GM21786 (cell line): ENCODE results near the gene DDX54.
"Not testable (repeated sequence)": the region's sequence is repeated elsewhere in the genome, so short reads cannot be mapped to it uniquely, and the experiment has no call there.

Experiments
- ATAC-seq: cut with Tn5 transposase; IDR thresholded peaks from one replicate; pipeline ENCODE4 v1.9.1; 2021; ENCODE audit not compliant: unreplicated experiment

Gene DDX54

GRCh38 chr12:113145720-113146551 is 39.3 kb downstream of the DDX54 start:
- no peak for ATAC-seq

GRCh38 chr12:113144806-113145205 is 40.5 kb downstream of the DDX54 start:
- ATAC-seq = no peak

GRCh38 chr12:113143959-113144358 is 41.3 kb downstream of the DDX54 start:
- ATAC-seq = no peak

- ATAC-seq = no peak
These were observed 42.4 kb downstream of the DDX54 start for GRCh38 chr12:113142886-113143332.

- ATAC-seq = no peak
These were observed 42.9 kb downstream of the DDX54 start for GRCh38 chr12:113142173-113142885.

- not testable (repeated sequence) for ATAC-seq
These were observed 43.6 kb downstream of the DDX54 start for GRCh38 chr12:113141716-113142115.

GRCh38 chr12:113140706-113141105 is 44.6 kb downstream of the DDX54 start:
- no peak for ATAC-seq

- ATAC-seq = no peak
These were observed 46.5 kb downstream of the DDX54 start for GRCh38 chr12:113138826-113139225.

- no peak for ATAC-seq
These were observed 47.2 kb downstream of the DDX54 start for GRCh38 chr12:113137861-113138783.

GRCh38 chr12:113136990-113137511 is 48.2 kb downstream of the DDX54 start:
- ATAC-seq = no peak

GRCh38 chr12:113136128-113136989 is 48.9 kb downstream of the DDX54 start:
- no peak for ATAC-seq

GRCh38 chr12:113135178-113136127 is 49.8 kb downstream of the DDX54 start, which contains the start of gene RASAL1:
TSS of gene RASAL1 (minus strand) at chr12:113135761. CDS start at chr12:113135462, 299 bp downstream.
- ATAC-seq = no peak

- no peak for ATAC-seq
These were observed 50.7 kb downstream of the DDX54 start for GRCh38 chr12:113134521-113134951.

GRCh38 chr12:113134071-113134470 is 51.2 kb downstream of the DDX54 start:
- ATAC-seq = no peak

GRCh38 chr12:113133666-113134065 is 51.6 kb downstream of the DDX54 start:
- no peak for ATAC-seq

GRCh38 chr12:113133036-113133435 is 52.2 kb downstream of the DDX54 start:
- ATAC-seq = no peak

- ATAC-seq = no peak
These were observed 53.7 kb downstream of the DDX54 start for GRCh38 chr12:113131556-113131955.

- ATAC-seq = no peak
These were observed 54.7 kb downstream of the DDX54 start for GRCh38 chr12:113130457-113131135.
